Measurements from ENCODE around the gene XAGE2.

GRCh38 chrX:52424656-52425055, 55.8 kb downstream of the XAGE2 start:
- no peak for TF ChIP-seq POLR2AphosphoS5 (IDR thresholded peaks at IDR 0.05)
- TF ChIP-seq CTCF (IDR thresholded peaks at IDR 0.05): no peak
- TF ChIP-seq POLR2A (IDR thresholded peaks at IDR 0.05): no peak
